Measurements from ENCODE around the gene CLP1. TPM values are rescaled to one million over a fixed set of nuclear protein-coding genes. Genes with fewer than 3 reads are reported as not detected.

CLP1 gene
- total RNA-seq, 1 experiment from 2014 or later, result 15.2 TPM

DNA sequence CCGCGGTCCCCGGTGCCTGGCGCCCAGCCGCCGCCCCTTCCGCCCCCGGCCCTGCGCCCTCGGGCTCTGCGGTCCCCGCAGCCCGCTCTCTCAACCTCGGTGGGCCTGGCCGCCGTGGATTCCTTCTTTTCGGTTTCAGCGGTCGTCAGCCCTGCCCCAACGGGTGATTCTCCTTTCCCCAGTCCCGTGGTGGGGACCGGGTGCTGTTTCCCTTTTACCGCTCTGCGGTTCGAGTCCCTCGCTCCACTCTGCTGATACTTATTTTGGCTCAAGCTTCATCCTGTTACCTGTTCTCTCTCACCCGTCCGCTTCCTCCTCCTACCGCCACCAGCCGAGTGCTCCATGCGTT, 10.8 kb downstream of the CLP1 start:
- Mint-ChIP-seq H3K4me1 (ENCODE audit: low read depth, unreplicated experiment) (peaks cover 31% of the 10 kb centered on the region), H3K36me3 (ENCODE audit: insufficient read depth, unreplicated experiment) (peaks cover 60% of the 10 kb centered on the region), H3K27me3 (ENCODE audit: unreplicated experiment) (no peaks in the 10 kb centered on the region), H3K9me3 (ENCODE audit: low read depth, unreplicated experiment) (no peaks in the 10 kb centered on the region), H3K27ac (ENCODE audit: unreplicated experiment) (peak overlapping the region; percentile 100), H3K4me3 (ENCODE audit: low read depth, unreplicated experiment) (peak overlapping the region; percentile 94)
- intact Hi-C loops (cut with micrococcal nuclease; ENCODE audit: unreplicated experiment), result loop anchor here (5.0 to 10.0 kb wide), 2 partner anchors 44 to 116 kb away; partner anchors contain the start of genes MED19 and TMX2
- TF ChIP-seq, protein P1, sequence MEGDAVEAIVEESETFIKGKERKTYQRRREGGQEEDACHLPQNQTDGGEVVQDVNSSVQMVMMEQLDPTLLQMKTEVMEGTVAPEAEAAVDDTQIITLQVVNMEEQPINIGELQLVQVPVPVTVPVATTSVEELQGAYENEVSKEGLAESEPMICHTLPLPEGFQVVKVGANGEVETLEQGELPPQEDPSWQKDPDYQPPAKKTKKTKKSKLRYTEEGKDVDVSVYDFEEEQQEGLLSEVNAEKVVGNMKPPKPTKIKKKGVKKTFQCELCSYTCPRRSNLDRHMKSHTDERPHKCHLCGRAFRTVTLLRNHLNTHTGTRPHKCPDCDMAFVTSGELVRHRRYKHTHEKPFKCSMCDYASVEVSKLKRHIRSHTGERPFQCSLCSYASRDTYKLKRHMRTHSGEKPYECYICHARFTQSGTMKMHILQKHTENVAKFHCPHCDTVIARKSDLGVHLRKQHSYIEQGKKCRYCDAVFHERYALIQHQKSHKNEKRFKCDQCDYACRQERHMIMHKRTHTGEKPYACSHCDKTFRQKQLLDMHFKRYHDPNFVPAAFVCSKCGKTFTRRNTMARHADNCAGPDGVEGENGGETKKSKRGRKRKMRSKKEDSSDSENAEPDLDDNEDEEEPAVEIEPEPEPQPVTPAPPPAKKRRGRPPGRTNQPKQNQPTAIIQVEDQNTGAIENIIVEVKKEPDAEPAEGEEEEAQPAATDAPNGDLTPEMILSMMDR (IDR thresholded peaks at IDR 0.05; ENCODE audit: unreplicated experiment), result no peak
- no peak for DNase-seq
- CTCF ChIA-PET, result interaction anchor here (0.6 kb wide), 1 partner anchor 30 kb away, joined by 7 read pairs; no protein-coding TSS in a partner anchor
- no TSS peak for BruUV-seq (replicated peaks)

DNA sequence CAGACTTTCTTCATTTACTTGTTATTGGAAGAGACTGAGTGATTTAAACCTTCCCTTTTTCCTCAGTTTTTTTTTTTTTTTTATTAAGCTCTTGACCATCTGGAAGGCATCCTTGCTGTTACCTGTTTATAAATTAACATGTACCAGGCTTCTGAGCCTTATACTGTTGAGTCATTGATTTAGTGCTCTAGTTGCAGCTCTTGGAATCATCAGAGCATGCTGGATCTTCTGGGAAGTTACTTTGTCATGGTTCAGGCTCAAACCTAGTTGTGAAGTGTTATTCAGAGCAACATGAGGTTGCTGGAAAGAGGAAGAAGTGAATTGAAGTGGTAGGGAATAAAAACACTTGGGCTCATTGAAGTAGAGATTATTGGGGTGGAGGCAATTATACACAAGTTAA, 16.7 kb downstream of the CLP1 start:
- intact Hi-C loops (cut with micrococcal nuclease; ENCODE audit: unreplicated experiment), result no loop called here
- no peak overlapping the region for H3K4me3 Mint-ChIP-seq (ENCODE audit: low read depth, unreplicated experiment)

DNA sequence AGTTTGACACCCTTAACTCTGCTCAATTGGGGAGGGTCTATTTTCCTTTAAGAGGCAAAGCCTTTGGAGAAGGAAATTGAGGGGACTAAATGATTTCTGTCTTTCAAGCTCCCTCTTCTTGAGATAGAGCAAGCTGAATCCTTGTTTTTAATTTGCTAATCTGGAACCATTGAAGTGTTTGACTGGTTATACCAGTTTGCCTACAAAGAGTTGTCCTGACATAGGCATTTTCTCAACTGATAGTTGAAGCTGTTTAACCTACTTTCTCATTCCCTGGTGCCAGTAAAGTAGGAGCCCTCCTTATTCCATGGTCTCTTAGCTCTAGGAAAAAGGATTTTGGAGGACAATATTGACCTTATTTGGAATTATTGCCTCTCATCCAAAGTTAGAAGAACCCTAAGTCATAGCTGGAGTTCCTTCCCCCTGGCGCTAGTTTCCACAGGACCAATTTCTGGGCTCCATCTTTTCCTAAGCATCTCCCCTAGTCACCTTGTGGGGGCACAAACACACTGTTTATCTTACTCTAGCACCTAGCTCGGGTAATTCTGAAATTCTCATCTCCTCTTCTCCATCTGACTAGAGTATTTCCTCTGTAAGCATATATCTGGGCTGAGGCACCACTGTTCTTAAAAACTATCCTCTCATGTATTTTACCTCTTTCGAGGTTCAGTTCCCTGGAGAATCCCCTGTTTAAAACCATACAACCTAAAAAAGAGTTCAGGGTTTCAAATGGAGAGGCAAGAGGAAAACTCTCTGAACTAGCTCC, 17.8 kb downstream of the CLP1 start:
- Mint-ChIP-seq H3K27ac (ENCODE audit: unreplicated experiment) (no peak overlapping the region), H3K4me3 (ENCODE audit: low read depth, unreplicated experiment) (no peak overlapping the region)
- intact Hi-C loops (cut with micrococcal nuclease; ENCODE audit: unreplicated experiment), result no loop called here

More for the DNA sequence above, 16.7 kb downstream of the CLP1 start:
- Mint-ChIP-seq H3K36me3 (ENCODE audit: insufficient read depth, unreplicated experiment) (peaks cover 77% of the 10 kb centered on the region), H3K9me3 (ENCODE audit: low read depth, unreplicated experiment) (no peaks in the 10 kb centered on the region), H3K27ac (ENCODE audit: unreplicated experiment) (no peak overlapping the region), H3K27me3 (ENCODE audit: unreplicated experiment) (no peaks in the 10 kb centered on the region), H3K4me1 (ENCODE audit: low read depth, unreplicated experiment) (peaks cover 45% of the 10 kb centered on the region)
- TF ChIP-seq, protein P1 (IDR thresholded peaks at IDR 0.05; ENCODE audit: unreplicated experiment), result no peak
- BruUV-seq (replicated peaks), result no TSS peak
- CTCF ChIA-PET, result interaction anchor here (0.6 to 1.2 kb wide), 2 partner anchors 38 to 1885 kb away, joined by 4 read pairs; partner anchors contain the start of genes MED19 and TMX2
- no peak for DNase-seq

DNA sequence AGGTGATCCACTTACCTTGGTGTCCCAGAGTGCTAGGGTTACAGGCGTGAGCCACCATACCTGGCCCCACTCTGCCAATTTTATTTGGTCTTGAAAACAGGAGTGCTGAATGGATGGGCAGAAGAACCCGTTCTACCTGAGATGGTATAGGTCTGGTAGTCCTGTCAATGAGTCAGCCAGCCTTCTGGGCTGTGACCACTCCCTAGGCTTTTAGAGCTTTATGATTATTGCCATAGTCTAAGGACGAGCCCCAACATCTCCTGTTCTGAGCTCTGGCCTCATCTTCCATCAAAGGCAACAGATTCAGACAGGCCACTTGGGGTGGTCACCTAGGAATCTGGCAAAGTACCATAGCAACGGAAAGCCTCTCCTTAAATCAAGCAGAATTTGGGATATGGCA, 21.8 kb downstream of the CLP1 start:
- TF ChIP-seq, protein P1 (IDR thresholded peaks at IDR 0.05; ENCODE audit: unreplicated experiment), result no peak
- CTCF ChIA-PET, result no interaction called here
- H3K9me3 Mint-ChIP-seq (ENCODE audit: low read depth, unreplicated experiment), result no peaks in the 10 kb centered on the region
- intact Hi-C loops (cut with micrococcal nuclease; ENCODE audit: unreplicated experiment), result no loop called here
- H3K4me1 Mint-ChIP-seq (ENCODE audit: low read depth, unreplicated experiment), result peaks cover 39% of the 10 kb centered on the region
- no TSS peak for BruUV-seq (replicated peaks)
- no peaks in the 10 kb centered on the region for H3K27me3 Mint-ChIP-seq (ENCODE audit: unreplicated experiment)
- DNase-seq, result no peak
- no peak overlapping the region for H3K4me3 Mint-ChIP-seq (ENCODE audit: low read depth, unreplicated experiment)
- H3K27ac Mint-ChIP-seq (ENCODE audit: unreplicated experiment), result no peak overlapping the region
- peaks cover 65% of the 10 kb centered on the region for H3K36me3 Mint-ChIP-seq (ENCODE audit: insufficient read depth, unreplicated experiment)

More for the DNA sequence above, 17.8 kb downstream of the CLP1 start:
- Mint-ChIP-seq H3K9me3 (ENCODE audit: low read depth, unreplicated experiment) (no peaks in the 10 kb centered on the region), H3K27me3 (ENCODE audit: unreplicated experiment) (no peaks in the 10 kb centered on the region), H3K36me3 (ENCODE audit: insufficient read depth, unreplicated experiment) (peaks cover 68% of the 10 kb centered on the region), H3K4me1 (ENCODE audit: low read depth, unreplicated experiment) (peaks cover 45% of the 10 kb centered on the region)
- TF ChIP-seq, protein P1 (IDR thresholded peaks at IDR 0.05; ENCODE audit: unreplicated experiment), result no peak
- DNase-seq, result no peak
- BruUV-seq (replicated peaks), result no TSS peak
- CTCF ChIA-PET, result interaction anchor here (0.6 to 1.2 kb wide), 3 partner anchors 28 to 848 kb away, joined by 3 to 4 read pairs (median 3); partner anchors contain the start of genes MED19 and TMX2
